Endothelial cell (in vitro differentiated cells): Measurements from ENCODE around the gene CLEC2A. TPM values are rescaled to one million over a fixed set of nuclear protein-coding genes. Genes with fewer than 3 reads are reported as not detected.

Source experiments
- DNase-seq: peaks from one replicate; pipeline ENCODE4 v3.0.0; 2021; ENCODE audit warnings: low spot score
- H3K27ac Mint-ChIP-seq: one replicate; pipeline ENCODE4 v1.8.0; 2021; ENCODE audit warnings: mixed read lengths, inconsistent platforms; ENCODE audit not compliant: unreplicated experiment
- H3K27me3 Mint-ChIP-seq: one replicate; pipeline ENCODE4 v1.8.0; 2021; ENCODE audit warnings: mild to moderate bottlenecking, moderate library complexity, mixed read lengths, inconsistent platforms; ENCODE audit not compliant: unreplicated experiment
- H3K36me3 Mint-ChIP-seq: one replicate; pipeline ENCODE4 v1.8.0; 2021; ENCODE audit warnings: mild to moderate bottlenecking, low read depth, mixed read lengths, inconsistent platforms; ENCODE audit not compliant: unreplicated experiment
- H3K4me1 Mint-ChIP-seq: one replicate; pipeline ENCODE4 v1.8.0; 2021; ENCODE audit warnings: mild to moderate bottlenecking, mixed read lengths, inconsistent platforms; ENCODE audit not compliant: unreplicated experiment
- H3K4me3 Mint-ChIP-seq: one replicate; pipeline ENCODE4 v1.8.0; 2021; ENCODE audit warnings: mild to moderate bottlenecking, mixed read lengths, inconsistent platforms; ENCODE audit not compliant: unreplicated experiment
- H3K9me3 Mint-ChIP-seq: one replicate; pipeline ENCODE4 v1.8.0; 2021; ENCODE audit warnings: mixed read lengths, inconsistent platforms; ENCODE audit not compliant: unreplicated experiment
- total RNA-seq: library from RNA; stranded (reverse); fragmentation: NEBNext Ultra II Directional; extraction: Animal tissue kit (Norgen Biotek cat#: 25700); gene quantifications from one replicate; pipeline ENCODE4 v1.2.1, GENCODE V29; 2021; ENCODE audit not compliant: unreplicated experiment
- TF ChIP-seq, protein P1 (sequence below): fragments of 200-600 bp; sonication (generic); IDR thresholded peaks from one replicate; pipeline ENCODE4 v1.5.0; 2021; ENCODE audit warnings: antibody characterized with exemption; ENCODE audit not compliant: unreplicated experiment

Gene CLEC2A
- total RNA-seq, 1 donor from 2014 or later, result not detected

DNA sequence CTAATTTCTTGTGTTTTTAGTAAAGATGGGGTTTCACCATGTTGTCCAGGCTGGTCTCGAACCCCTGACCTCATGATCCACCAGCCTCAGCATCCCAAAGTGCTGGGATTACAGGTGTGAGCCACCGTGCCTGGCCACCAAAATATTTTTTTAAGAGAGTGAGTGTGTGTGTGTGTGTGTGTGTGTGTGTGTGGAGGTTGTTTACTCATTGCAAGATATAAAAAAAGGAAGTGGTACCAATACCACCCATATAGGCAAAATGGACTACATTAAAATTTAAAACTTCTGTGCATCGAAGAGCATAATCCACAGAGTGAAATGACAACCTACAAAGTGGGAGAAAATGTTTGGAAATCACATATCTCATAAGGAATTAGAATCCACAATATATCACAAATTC is 15.5 kb upstream of the CLEC2A start:
- no peak for DNase-seq
- peaks cover 8% of the 10 kb centered on the region for H3K4me1 Mint-ChIP-seq
- peaks cover 4% of the 10 kb centered on the region for H3K27me3 Mint-ChIP-seq
- H3K27ac Mint-ChIP-seq, result no peak overlapping the region
- TF ChIP-seq, protein P1, sequence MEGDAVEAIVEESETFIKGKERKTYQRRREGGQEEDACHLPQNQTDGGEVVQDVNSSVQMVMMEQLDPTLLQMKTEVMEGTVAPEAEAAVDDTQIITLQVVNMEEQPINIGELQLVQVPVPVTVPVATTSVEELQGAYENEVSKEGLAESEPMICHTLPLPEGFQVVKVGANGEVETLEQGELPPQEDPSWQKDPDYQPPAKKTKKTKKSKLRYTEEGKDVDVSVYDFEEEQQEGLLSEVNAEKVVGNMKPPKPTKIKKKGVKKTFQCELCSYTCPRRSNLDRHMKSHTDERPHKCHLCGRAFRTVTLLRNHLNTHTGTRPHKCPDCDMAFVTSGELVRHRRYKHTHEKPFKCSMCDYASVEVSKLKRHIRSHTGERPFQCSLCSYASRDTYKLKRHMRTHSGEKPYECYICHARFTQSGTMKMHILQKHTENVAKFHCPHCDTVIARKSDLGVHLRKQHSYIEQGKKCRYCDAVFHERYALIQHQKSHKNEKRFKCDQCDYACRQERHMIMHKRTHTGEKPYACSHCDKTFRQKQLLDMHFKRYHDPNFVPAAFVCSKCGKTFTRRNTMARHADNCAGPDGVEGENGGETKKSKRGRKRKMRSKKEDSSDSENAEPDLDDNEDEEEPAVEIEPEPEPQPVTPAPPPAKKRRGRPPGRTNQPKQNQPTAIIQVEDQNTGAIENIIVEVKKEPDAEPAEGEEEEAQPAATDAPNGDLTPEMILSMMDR, result no peak
- H3K4me3 Mint-ChIP-seq, result no peak overlapping the region
- H3K9me3 Mint-ChIP-seq, result no peaks in the 10 kb centered on the region
- H3K36me3 Mint-ChIP-seq, result no peaks in the 10 kb centered on the region

DNA sequence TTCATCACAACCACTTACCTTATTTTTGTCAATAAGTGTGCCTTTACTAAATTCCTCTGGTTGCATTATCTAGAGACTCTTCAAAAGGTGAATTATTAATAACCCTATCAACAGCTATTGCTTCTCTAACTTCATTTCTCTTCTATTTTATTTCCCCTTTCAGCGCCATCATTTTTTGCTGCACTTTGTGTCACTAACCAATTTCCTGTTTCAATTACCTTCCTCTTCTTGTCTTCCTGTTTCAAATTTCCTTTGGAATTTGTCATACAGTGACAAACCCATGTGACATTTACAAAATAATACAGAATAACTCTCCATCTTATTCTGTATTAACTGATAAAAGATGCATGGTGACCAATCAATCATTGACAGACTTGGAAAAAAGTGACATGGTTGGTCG is 12.2 kb upstream of the CLEC2A start:
- Mint-ChIP-seq H3K4me3 (no peak overlapping the region), H3K4me1 (peaks cover 8% of the 10 kb centered on the region), H3K36me3 (no peaks in the 10 kb centered on the region), H3K27ac (peak overlapping the region; percentile 7), H3K9me3 (no peaks in the 10 kb centered on the region), H3K27me3 (peaks cover 2% of the 10 kb centered on the region)
- TF ChIP-seq, protein P1, result no peak
- no peak for DNase-seq

DNA sequence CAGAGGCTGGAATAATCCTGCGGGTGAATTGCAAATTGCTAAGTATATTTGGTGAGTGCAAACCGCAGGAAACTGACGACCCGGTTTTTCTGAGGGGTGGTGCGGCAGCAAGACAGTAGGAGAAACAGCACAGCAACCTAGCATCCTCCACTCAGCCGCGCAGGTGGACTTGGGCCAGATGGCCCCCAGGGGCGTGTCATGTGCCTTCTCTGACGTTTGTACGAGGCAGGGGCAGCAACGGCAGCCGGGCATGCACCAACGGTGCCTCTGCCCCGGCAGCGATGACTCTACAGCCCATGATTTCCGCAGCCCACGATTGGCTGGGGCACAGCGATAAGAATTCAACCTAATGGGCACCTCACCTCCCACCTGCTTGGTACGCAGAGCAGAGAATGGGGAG is 11.1 kb upstream of the CLEC2A start:
- DNase-seq, result no peak
- peaks cover 2% of the 10 kb centered on the region for H3K27me3 Mint-ChIP-seq
- no peaks in the 10 kb centered on the region for H3K9me3 Mint-ChIP-seq
- H3K4me1 Mint-ChIP-seq, result peaks cover 8% of the 10 kb centered on the region
- TF ChIP-seq, protein P1, result no peak
- no peak overlapping the region for H3K27ac Mint-ChIP-seq
- no peak overlapping the region for H3K4me3 Mint-ChIP-seq
- H3K36me3 Mint-ChIP-seq, result no peaks in the 10 kb centered on the region

DNA sequence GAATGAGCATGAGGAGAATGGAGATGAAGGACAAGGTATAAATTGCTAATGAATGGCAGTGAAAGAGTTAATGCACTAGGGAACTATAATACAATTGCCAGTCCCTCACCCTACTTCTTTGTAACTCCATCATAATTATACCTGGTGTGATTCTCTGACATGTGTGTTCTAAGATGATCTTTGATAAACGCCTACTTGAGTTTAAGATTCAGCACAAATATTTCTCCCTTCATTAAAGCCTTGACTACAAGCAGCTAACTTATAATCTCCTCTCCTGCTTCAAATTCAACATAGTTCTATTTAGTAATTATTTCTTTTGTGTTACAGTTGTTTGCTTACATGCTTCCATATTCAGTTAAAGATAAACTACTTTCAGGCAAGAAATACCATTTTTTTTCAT is 9.7 kb upstream of the CLEC2A start:
- TF ChIP-seq, protein P1, result no peak
- Mint-ChIP-seq H3K36me3 (no peaks in the 10 kb centered on the region), H3K4me3 (no peak overlapping the region), H3K9me3 (no peaks in the 10 kb centered on the region), H3K27ac (no peak overlapping the region), H3K27me3 (no peaks in the 10 kb centered on the region), H3K4me1 (peaks cover 8% of the 10 kb centered on the region)
- no peak for DNase-seq

DNA sequence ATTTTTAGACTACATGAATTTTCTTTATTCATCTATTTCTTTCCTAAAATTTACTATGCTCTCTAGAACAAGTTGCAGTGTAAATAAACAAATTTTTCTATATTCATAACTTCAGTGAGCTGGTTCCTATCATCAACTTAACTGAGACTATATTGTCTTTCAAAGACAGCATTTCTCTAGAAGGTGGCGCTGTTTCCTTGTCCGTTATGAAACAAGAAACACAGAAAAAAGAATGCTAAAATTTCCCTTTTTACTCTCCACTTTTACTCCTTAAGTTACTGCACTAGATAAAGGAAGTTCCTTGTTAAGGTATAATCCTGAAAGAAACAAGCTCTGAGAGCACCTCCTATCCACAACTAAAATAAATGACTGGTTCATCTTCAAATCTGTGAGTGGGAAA is 8.2 kb upstream of the CLEC2A start:
- no peaks in the 10 kb centered on the region for H3K27me3 Mint-ChIP-seq
- H3K27ac Mint-ChIP-seq, result no peak overlapping the region
- no peaks in the 10 kb centered on the region for H3K9me3 Mint-ChIP-seq
- no peak for DNase-seq
- H3K36me3 Mint-ChIP-seq, result no peaks in the 10 kb centered on the region
- TF ChIP-seq, protein P1, result peak; percentile 13
- no peak overlapping the region for H3K4me3 Mint-ChIP-seq
- H3K4me1 Mint-ChIP-seq, result peaks cover 8% of the 10 kb centered on the region
